Astrocyte (in vitro differentiated cells and primary cell): Measurements from ENCODE around the gene EDIL3.

Source experiments
- CTCF ChIP-seq: IDR thresholded peaks from 2 replicates; pipeline ENCODE4 v1.5.1; 2011; ENCODE audit warnings: low read depth, mild to moderate bottlenecking, inconsistent platforms, low read length, moderate library complexity; ENCODE audit not compliant: insufficient read depth
- EZH2 ChIP-seq: IDR thresholded peaks from 2 replicates; pipeline ENCODE4 v1.6.1; 2012; ENCODE audit warnings: mild to moderate bottlenecking, low read length, inconsistent platforms; ENCODE audit not compliant: insufficient read depth

DNA sequence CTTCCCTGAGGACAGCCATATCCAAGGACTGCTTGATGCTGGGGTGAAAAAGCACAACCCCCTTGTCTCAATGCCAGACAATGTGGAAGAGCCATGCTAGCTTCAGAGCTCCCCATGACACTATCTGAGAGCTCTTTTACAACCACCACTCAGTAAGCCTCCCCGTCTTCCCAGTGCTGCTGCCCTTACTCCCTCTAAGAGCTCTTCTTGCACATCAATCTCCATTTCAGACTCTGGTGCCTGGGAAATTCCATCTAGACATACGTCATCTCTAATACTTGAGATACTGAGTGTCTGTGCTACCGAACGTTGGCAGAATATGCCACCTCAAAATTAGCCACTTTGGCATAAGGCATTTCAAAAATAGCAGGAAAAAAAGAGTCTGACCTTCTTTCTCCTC is 94.5 kb downstream of the EDIL3 start:
- TF ChIP-seq CTCF (no peak), EZH2 (no peak)
